NCI-H2081 treated with DMSO at 0.1 percent for 48 hours (cell line): Measurements from ENCODE around the gene DYNLT4.

ENCODE experiments used
- DNase-seq: peaks from one replicate; lab custom pipeline; 2025; lab: John Stamatoyannopoulos, UW

DYNLT4 gene

DNA sequence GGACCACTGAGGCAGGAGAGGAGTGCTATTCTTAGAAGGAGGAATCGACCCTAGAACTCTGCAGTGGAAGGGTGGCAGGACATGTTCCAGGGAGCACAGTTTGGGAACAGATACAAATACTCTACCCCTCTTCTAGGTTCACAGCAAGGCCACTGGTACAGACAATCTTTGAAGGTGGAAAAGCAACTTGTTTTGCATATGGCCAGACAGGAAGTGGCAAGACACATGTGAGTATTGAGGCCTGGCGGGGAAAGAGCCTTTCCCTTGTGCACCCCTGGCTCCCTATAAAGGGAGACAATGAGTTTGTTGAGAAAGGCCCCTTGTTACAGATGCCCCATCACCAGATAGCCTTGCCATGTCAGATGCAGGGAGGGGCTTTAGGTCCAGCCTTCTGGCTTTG is 49.7 kb downstream of the DYNLT4 start:
- DNase-seq = no peak
